NCI-H2227 treated with DMSO at 0.1 percent for 48 hours (cell line): ENCODE data around the gene LPO.

Experiments used
- DNase-seq: peaks from one replicate; lab custom pipeline; 2025; lab: John Stamatoyannopoulos, UW

The LPO gene

GRCh38 chr17:58303971-58304749 is 65.8 kb downstream of the LPO start:
- peak; percentile 19 for DNase-seq

DNA sequence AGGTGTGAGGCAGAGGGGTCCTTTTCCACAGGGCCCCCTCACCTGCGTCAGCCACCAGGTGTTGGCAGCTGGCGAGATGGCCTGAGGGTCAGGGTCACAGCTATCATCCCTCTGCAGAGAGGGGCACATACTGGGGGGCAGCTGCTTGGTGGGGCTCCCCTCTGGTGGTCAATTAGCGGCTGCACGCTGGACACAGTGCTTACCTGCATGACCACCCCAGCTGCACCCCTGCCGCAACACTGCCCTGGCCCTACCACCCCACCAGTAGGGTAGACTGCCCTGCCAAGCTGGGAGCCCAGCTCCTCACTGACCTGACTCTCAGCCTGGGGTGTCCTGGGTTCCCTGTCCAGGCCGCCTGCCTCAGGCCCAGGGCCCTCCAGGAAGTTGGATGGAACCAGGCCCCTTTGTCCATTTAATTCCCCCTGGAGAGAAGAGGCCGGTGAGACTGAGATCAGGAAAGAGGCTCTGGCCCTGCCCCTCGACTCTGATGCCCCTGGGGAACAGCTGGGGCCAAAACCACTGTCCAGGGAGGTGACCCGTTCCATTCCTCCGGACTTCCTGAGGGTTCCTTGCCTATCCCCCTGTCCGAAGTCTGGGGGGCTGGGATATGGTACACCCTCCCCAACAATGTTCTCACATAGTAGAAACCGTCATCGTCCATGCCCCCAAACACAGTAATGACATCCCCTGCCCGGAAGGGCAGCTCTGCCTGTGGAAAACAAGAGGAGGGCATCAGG is 66.5 kb downstream of the LPO start:
- no peak for DNase-seq

DNA sequence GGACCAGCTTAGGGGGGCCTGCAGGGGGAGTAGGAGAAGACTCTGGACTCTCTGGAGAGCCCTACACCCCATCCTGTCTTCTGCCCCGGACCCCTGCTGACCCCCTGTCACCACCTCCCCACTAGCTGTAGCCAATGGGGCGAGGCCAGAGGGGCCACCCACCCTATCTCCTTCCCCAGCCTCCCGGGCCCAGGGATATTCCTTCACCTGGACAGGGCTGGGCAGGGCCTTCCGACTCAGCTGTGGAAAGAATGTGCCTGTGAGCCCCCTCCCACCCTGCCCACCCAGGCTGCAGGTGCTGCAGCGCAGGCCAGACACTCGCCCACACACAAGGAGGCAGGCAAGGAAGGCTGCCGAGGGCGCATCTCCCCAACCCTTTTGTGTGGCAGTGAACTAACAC is 67.2 kb downstream of the LPO start:
- no peak for DNase-seq

DNA sequence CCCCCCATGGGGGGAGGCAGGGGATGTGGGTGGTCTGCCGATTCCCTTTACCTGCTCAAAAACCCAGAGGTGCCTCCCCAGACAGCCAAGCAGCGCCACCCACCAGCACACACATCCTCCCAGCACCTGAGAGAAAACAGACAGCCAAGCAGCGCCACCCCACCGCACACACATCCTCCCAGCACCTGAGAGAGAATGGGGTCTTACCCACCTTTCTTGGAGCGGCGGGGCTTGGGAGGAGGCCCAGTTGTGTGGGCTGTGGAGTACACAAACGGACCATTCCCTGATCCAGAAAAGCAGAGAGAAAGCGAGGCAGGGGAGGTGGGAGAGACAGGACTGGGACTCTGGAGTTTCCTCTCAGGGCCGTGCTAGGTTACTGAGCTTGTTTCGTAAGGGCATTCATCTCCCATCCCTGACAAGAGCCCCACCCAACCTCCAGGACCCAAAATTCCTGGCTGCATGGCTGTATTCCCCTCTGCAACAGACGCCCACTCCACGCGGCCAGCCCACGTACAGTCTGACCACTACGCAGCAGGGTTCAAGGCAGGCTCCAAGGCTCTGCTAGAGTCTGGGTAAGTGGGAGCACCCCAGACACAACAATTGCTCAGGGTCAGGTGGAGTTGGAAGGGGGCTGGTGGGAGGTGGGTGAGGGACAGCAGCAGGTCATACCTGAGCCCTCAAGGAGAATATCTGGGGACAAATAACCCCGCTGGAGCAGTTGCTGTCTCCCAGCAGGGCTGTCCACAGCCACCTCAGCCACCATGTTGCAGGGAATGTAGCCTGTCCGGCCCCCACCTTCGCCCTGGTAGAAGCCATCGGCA is 68.0 kb downstream of the LPO start:
- DNase-seq: no peak

- DNase-seq: no peak
These were observed 69.2 kb downstream of the LPO start for GRCh38 chr17:58307468-58308172.

GRCh38 chr17:58308173-58308984 is 70.0 kb downstream of the LPO start:
- no peak for DNase-seq

DNA sequence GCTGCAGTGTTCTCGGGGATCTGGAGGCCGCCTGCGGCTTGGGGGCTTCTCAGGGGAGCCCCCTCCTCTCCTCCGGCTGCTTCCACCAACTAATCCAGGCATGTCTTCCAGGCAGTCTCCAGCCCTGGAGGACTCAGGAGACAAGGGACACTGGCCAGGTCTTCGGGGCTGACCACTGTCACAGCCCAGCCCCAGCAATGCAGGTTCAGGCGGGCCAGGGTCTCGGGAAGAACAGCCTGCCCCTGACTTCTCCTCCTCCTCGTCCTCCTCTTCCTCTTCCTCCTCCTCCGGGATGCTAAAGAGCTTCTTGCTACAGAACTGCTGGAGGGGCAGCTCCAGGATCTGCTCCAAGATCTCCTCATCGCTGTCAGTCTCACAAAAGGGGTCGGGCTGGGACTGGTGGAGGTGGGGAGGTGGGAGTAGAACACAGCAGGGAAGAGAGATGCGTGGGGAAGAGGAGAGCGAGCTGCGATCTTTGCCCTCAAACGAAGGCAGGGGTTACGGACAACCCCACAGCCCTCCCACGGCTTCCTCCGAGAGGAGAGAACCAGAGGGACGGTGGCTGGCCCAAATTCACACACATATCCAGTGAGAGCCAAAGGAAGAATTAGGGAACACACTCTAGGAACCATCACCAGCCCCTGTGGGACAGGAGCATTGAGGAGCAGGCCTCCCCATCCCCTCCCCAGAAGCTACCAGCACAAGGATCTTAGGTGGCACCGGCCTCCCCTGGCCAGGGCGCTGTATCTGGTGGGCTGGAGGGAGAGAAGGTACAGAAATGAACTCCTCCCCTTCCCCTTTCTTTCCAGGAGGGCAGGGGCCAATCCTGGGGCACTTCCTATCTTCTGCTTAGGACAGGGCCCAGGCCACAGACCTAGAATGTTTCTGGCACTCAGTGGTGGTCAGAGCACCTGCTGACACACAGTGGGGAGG is 70.9 kb downstream of the LPO start:
- DNase-seq: no peak

- no peak for DNase-seq
These were observed 71.5 kb downstream of the LPO start for GRCh38 chr17:58309918-58310259.

DNA sequence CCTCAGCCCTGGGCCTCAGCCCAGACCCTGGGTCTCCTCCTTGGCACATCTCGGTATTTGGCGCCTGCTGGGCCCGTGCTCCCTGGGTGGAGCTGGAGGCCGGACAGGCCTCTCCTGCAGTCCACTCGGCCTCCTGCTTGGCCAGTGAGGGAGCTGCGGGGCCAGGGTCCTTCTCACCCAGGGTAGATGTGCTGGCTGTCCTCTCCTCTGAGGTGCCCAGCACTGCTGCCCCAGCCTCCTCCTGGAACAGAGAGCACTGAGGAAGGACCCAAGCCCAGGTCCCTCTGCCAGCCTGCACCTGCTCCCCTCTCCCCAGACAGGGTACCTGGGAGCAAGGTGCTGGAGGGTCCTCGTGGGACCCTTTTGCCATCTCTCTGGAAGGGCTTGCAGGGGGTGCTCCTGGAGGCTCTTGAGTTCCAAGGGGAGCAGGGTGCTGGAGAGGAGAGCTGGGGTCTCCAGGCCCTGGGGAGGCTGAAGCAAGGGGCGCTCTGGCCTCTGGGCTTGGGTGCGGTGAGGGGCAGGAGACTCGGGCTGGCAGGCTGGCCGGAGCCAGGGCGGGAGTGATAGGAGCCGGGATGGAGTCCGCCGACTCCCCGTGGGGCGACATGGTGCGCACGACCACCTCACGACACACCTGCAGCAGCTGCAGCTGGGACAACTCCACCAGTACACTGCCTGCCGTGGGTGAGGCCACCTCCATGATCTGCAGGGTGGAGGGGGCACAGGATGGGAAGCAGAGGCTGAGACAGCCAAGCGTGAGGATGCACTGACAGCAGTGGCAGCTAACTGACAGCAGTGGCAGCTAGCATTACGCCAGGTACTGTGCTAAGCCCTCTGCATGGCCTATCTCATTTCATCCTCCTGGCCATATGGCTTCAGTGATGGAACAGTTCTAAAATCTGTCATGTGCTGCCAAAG is 72.4 kb downstream of the LPO start:
- DNase-seq: no peak

GRCh38 chr17:58311429-58311894 is 73.1 kb downstream of the LPO start:
- DNase-seq: no peak

DNA sequence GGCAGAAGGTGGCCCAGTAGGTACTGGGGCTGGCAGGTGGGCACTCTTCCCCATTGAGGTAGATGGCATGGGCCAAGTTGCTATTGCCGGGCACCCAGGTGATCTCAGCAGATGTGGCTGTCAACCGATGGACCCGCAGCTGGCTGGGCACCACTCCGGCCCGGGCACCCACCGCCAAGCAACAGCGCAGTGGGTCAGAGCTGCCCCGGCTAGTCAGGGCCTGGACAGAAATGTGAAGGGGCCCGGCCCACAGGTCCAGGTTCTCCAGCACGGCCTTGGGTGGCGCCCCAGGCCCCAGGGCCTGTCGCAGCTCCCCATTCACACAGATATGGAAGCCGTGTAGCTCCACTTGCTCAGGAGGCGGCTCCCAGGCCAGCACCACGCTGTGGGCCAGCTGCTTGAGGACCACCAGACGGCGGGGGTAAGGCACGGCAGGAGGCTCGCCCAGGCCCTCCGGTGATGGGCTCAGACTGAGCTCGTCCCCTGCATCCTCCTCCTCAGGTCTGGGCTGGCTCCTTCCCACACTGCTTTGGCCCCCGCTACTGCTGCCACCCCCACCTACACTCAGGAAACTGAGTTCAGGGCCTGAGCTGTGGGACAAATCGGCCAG is 73.7 kb downstream of the LPO start:
- no peak for DNase-seq

GRCh38 chr17:58312829-58313228 is 74.4 kb downstream of the LPO start:
- no peak for DNase-seq

GRCh38 chr17:58313815-58314705 is 75.7 kb downstream of the LPO start:
- DNase-seq: no peak

DNA sequence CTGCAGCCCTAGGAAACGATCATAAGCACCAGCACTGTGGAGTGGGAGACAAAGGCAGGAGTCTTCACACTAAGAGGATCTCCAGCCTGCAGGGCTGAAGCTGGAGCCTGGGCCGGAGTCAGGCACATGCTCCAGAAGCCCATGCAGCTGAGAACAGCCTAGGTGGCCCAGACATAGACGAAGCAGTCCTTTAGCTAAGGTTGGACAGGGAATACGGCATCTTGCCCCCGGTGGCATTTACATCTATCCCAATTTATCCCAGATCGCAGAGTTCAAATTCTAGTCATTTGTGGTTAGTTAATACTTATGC is 76.3 kb downstream of the LPO start:
- DNase-seq: no peak

DNA sequence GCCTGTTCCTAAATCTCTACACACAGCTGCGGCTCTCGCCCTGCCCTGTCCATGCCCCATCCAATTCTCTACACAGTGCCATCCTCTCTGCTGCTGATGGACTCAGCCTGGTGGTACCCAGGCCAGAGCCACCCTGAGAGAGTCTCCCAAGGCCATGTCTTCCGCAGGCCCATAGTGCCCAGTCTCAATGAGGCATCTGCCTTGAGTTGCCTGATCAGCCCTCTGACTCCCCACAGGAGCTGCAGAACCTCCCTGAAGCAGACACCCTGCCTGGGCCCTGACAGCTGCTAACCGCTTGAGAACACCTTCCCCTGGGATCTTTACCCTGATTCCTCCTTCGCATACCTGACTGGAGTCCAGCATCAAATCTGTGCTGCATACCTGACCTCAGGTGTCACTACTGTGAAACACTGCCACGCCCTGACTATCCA is 76.9 kb downstream of the LPO start:
- DNase-seq: no peak

GRCh38 chr17:58315750-58316149 is 77.4 kb downstream of the LPO start:
- DNase-seq: no peak

DNA sequence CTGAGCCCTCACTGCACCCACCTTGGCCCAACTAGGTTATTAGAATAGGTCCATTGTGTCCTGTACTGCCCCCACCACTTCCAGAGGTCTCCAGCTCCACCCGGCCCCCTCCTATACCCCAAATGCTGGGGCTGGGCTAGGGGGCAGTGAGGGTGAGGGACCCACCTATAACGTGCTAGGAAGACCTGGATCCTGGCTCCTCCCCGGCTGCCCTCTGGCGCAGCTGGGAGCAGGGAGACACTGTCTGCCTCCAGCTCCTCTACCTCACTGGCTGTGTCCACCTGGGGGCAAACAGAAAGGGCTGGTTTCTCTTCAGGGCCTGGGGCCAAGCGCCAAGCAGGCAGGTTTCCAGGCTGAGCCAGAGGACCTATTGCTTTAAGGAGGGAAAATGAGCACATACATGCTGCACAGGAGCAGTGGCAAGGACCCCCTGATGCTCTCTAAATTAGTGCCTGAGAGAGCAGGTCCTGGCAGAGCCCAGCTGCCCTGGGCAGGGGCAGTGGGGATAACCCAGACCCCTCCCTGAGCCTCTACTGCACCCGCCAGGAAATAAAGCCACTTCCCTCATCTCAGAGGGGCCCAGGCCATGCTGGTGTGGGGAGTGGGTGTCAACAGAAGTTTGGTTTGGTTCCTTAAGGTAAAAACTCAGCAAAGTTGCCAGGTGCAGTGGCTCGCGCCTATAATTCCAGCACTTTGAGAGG is 78.0 kb downstream of the LPO start:
- DNase-seq: no peak
